ENCODE results near the gene TPGS2.
"Not testable (repeated sequence)": the region's sequence is repeated elsewhere in the genome, so short reads cannot be mapped to it uniquely, and the experiment has no call there.

TPGS2 gene, protein sequence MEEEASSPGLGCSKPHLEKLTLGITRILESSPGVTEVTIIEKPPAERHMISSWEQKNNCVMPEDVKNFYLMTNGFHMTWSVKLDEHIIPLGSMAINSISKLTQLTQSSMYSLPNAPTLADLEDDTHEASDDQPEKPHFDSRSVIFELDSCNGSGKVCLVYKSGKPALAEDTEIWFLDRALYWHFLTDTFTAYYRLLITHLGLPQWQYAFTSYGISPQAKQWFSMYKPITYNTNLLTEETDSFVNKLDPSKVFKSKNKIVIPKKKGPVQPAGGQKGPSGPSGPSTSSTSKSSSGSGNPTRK

GRCh38 chr18:36828630-36829361 is at the start of gene TPGS2, which contains the start of gene KIAA1328:
TPGS2 (minus strand) TSS chr18:36829002; CDS start chr18:36828767, 235 bp downstream.
KIAA1328 (plus strand) TSS chr18:36829127; CDS start chr18:36829139, 12 bp downstream.
- DNase-seq = peak; percentile 78 to 87 (median 85)

- not testable (repeated sequence) for DNase-seq
These were observed 45.0 kb upstream of the TPGS2 start for GRCh38 chr18:36873826-36874225.

GRCh38 chr18:36872329-36872728 is 43.5 kb upstream of the TPGS2 start:
- DNase-seq = no peak

GRCh38 chr18:36871801-36872200 is 43.0 kb upstream of the TPGS2 start:
- DNase-seq = no peak

DNA sequence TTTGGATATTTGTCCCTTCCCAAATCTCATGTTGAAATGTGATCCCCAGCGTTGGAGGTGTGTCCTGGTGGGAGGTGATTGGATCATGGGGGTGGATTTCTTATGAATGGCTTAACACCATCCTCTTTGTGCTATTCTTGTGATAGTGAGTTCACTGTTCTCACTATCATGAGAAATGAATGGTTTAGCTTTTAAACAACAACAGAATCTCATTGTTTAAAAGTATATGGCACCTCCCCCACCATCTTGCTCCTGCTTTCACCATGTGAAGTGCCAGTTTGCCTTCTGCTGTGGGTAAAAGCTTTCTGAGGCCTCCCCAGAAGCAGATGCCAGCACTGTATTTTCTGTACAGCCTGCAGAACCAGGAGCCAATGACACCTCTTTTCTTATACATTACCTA is 38.3 kb upstream of the TPGS2 start:
- no peak for DNase-seq

GRCh38 chr18:36862182-36862581 is 33.4 kb upstream of the TPGS2 start:
- DNase-seq = no peak

GRCh38 chr18:36856815-36857214 is 28.0 kb upstream of the TPGS2 start:
- no peak for DNase-seq

- DNase-seq = no peak
These were observed 22.4 kb upstream of the TPGS2 start for GRCh38 chr18:36851202-36851590.

DNA sequence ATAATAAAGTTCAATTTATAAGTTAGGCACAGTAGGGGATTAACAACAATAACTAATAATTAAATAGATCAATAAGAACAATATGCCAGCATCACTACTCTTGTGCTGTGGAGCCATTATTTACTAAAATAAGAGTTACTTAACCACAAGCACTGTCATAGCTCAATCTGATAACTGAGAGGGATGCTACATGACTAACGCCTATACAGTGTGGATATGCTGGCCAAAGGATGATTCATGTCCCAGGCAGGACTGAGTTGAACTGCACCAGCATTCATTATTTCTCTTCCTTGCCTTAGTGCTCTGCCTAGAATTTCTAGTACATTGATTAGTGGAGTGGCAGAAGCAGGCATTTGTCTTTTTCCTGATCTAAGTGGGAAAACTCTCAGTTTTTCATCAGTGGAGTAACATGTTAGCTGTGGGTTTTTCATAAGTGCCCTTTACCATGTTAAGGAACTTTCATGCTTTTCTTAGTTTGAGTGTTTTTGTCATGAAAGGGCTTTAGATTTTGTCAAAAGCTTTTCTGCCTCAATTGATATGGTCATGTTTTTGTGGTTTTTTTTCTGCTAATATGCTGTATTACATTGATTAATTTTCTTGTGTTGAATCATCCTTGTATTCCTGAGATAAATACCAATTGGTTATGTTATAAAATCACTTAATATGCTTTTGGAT is 21.9 kb upstream of the TPGS2 start:
- no peak for DNase-seq

- no peak for DNase-seq
These were observed 20.6 kb upstream of the TPGS2 start for GRCh38 chr18:36849288-36850006.

GRCh38 chr18:36848609-36849008 is 19.8 kb upstream of the TPGS2 start:
- DNase-seq = no peak

- DNase-seq = no peak
These were observed 15.0 kb upstream of the TPGS2 start for GRCh38 chr18:36843784-36844183.

GRCh38 chr18:36843199-36843598 is 14.4 kb upstream of the TPGS2 start:
- DNase-seq = no peak

DNA sequence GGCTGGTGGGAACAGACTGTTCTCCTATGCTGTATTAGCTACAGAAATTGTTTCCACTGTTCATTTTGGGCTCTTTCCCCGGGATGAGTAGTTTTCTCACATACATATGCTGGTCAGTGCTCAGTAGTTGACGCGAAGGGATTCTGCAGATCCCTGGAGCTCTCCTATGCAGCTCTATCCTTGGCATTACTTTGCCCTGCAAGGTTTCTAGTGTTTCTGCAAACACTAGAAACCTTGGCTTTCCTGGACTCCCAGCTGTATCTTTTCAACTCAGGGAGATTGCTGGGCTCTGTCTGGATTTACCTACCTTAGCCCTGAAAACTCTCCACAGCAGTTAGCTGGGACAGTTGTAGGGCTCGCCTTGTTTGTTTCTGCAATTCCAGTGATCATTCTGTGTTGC is 11.0 kb upstream of the TPGS2 start:
- no peak for DNase-seq

GRCh38 chr18:36835927-36836326 is 7.1 kb upstream of the TPGS2 start:
- no peak for DNase-seq

DNA sequence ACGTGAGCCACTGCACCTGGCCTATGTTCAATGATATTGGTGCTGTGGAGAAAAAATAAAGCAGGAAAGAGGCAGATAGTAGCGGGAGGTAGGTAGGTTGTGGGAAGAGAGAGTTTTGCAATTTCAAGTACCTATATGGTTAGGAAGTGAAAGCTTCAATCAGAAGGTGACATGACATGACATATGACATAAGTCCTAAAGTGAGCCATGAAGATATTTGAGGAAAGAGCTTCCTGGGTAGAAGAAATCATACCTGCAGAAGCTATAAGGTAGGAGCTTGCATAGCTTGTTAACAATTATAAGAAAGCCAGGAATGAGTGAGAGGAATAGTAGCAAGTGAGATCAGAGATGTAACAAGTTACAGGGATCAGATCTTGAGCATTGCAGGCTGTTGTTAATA is 4.3 kb upstream of the TPGS2 start:
- DNase-seq = no peak

GRCh38 chr18:36831139-36831538 is 2.3 kb upstream of the TPGS2 start:
- DNase-seq = no peak

DNA sequence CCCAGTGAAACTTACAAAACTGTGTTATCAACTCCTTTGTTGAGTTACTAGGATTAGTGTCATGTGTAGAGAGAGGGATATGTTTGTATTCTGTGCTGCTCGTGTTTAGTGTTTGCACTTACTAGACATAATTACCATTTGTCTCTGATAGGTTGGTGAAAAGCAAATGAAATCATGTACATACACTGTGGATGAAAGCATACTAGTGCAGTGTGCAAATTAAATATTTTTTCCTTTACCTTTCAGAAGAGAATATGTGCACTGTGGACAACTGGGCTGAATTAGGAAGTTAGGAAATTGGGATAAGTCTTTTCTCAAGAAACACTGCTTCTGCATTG is 1.3 kb upstream of the TPGS2 start:
- DNase-seq = no peak

DNA sequence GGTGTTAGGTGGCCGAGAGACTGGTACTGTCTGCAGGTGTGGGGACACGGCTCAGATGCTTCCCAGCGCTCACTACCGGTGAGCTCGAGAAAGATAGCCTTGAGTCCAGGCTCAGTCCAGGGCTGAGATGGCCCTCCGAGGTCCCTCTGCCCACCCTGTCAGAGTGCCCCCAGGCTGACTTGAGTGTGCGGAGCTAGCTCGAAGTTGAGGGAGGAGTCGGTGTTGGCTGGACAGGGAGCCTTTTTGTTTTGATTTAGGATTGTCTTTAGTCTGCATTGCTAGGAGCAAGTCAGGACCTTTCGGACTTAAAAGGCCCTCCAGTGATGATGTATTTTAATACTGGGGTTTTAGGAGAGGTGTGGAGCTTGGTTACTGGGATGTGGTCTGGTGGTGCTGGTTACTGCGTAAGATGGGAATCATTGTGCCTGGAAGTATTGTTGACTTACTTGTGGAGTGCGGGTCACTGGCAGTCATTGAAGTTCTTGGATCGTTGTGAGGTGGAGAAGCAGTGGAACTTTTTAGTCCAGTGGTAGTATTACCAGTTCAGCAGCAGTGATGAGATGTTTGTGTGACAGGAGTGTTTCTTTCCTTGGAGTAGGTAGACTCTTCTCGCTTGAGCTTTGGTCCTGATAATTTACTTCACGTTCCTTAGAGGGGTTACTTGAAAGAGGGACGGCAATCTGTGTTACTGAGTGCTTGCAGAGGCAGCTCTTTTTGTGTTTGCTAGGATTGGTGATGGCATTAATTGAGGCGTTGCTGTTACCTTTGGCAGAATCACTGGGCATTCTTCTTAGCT is 758 bp upstream of the TPGS2 start:
- no peak for DNase-seq

DNA sequence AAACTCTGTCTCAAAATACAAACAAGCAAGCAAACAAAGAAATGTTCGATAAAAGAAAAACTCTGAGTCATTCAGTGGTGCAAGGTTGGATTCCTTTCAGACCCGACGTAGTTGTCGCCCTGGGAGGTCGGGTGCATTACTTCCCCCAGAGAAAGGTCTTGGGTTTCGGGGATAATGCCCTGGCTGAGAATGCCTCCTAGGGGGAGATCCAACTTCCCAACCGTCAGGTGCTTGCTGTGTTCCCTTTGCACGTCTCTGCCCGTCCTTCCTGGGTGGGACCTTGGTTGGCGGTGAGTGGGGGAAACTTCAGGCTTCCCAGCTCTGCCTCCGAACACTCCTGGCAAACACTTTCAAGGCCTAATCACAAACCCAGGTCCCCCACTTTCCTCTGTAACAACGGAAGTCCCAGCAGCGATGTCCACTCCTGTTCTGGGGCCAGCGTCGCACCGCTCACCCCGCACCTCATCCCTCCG is 609 bp downstream of the TPGS2 start:
- DNase-seq = peak in 2 of 6 experiments; percentile 44 to 65

DNA sequence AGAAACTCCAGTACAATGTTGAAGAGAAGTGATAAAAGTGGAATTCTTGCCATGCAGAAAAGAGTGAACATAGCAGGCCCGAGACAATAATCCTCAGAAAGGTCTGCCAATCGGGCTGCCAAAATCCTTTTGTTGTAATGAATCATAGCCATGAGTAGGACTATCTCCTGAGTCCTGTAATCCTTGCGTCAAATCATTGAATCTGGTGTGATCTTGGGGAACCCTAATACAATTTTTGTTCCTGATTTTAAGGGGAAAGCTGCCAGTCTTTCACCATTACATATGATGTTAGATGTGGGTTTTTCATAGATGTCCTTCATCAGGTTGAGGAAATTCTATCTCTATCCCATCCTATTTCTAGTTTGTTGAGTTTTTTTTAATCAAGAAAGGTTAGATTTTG is 2.2 kb downstream of the TPGS2 start:
- no peak for DNase-seq

GRCh38 chr18:36825526-36825925 is 3.3 kb downstream of the TPGS2 start:
- DNase-seq = no peak

Measured in stimulated activated naive CD4-positive, alpha-beta T cell (primary cell).